Neural cell (in vitro differentiated cells): ENCODE data around the gene C6orf132. TPM values are rescaled to one million over a fixed set of nuclear protein-coding genes. Genes with fewer than 3 reads are reported as not detected.
"Not testable (repeated sequence)": the region's sequence is repeated elsewhere in the genome, so short reads cannot be mapped to it uniquely, and the experiment has no call there.

Source experiments
- H2AFZ ChIP-seq: fragments of 200-600, 300-800 bp; sonication (generic), shearing (Covaris generic); 2 replicates; pipeline ENCODE4 v1.6.0; 2014; ENCODE audit warnings: low read depth, mild to moderate bottlenecking, antibody characterized with exemption, low read length, moderate library complexity
- H3F3A ChIP-seq: fragments of 200-600 bp; shearing (Covaris generic); 2 replicates; pipeline ENCODE4 v1.6.1; 2016; ENCODE audit warnings: mild to moderate bottlenecking, moderate library complexity, mixed read lengths, antibody characterized with exemption, low read length; ENCODE audit not compliant: insufficient read depth, poor library complexity, severe bottlenecking
- H3K27ac ChIP-seq: fragments of 200-600, 300-800 bp; sonication (generic), shearing (Covaris generic); 2 replicates; pipeline ENCODE4 v1.5.1; 2014; ENCODE audit warnings: mild to moderate bottlenecking, low read length, moderate library complexity
- H3K27me3 ChIP-seq: fragments of 300-800, 200-600 bp; sonication (generic), shearing (Covaris generic); 2 replicates; pipeline ENCODE4 v1.6.0; 2014; ENCODE audit warnings: mild to moderate bottlenecking, low read depth, low read length, moderate library complexity; ENCODE audit not compliant: insufficient read depth
- H3K36me3 ChIP-seq: fragments of 300-800, 200-600 bp; sonication (generic), shearing (Covaris generic); 2 replicates; pipeline ENCODE4 v1.5.1; 2014; ENCODE audit warnings: mild to moderate bottlenecking, antibody characterized with exemption, low read length, moderate library complexity; ENCODE audit not compliant: insufficient read depth
- H3K4me2 ChIP-seq: fragments of 300-800, 200-600 bp; sonication (generic), shearing (Covaris generic); 2 replicates; pipeline ENCODE4 v1.6.0; 2014; ENCODE audit warnings: mild to moderate bottlenecking, low read length
- H3K4me3 ChIP-seq: fragments of 300-800, 200-600 bp; sonication (generic), shearing (Covaris generic); 2 replicates; pipeline ENCODE4 v1.5.1; 2014; ENCODE audit warnings: mild to moderate bottlenecking, low read length, moderate library complexity
- H3K79me2 ChIP-seq: fragments of 200-600 bp; shearing (Covaris generic); replicated peaks from 2 replicates; pipeline ENCODE4 v1.6.0; 2014; ENCODE audit warnings: mild to moderate bottlenecking, low read length, moderate library complexity; ENCODE audit not compliant: insufficient read depth
- H3K9ac ChIP-seq: fragments of 300-800, 200-600 bp; sonication (generic), shearing (Covaris generic); 2 replicates; pipeline ENCODE4 v1.6.1; 2016; ENCODE audit warnings: mild to moderate bottlenecking, low read length, mixed read lengths
- H3K9me2 ChIP-seq: fragments of 200-600 bp; shearing (Covaris generic); 2 replicates; pipeline ENCODE4 v1.6.1; 2016; ENCODE audit warnings: mild to moderate bottlenecking, low read length, mixed read lengths; ENCODE audit not compliant: insufficient read depth
- H3K9me3 ChIP-seq: fragments of 200-600, 300-800 bp; sonication (generic), shearing (Covaris generic); 2 replicates; pipeline ENCODE4 v1.6.1; 2016; ENCODE audit warnings: mild to moderate bottlenecking, mixed run types, low read length, moderate library complexity, mixed read lengths
- H4K20me1 ChIP-seq: fragments of 200-600 bp; shearing (Covaris generic); 2 replicates; pipeline ENCODE4 v1.6.1; 2016; ENCODE audit warnings: mild to moderate bottlenecking, mixed run types; ENCODE audit not compliant: insufficient read depth
- EP300 ChIP-seq: fragments of 450-650 bp; conservative IDR thresholded peaks from 2 replicates; pipeline ENCODE4 v1.6.1; 2014; ENCODE audit warnings: antibody characterized with exemption, mild to moderate bottlenecking, moderate library complexity; ENCODE audit not compliant: poor library complexity, severe bottlenecking
- EZH2 ChIP-seq: fragments of 200-600, 300-800 bp; shearing (Covaris generic), sonication (generic); IDR thresholded peaks from 2 replicates; pipeline ENCODE4 v1.6.1; 2014; ENCODE audit warnings: antibody characterized with exemption, low read length, borderline replicate concordance, mild to moderate bottlenecking; ENCODE audit not compliant: insufficient read depth, poor library complexity, severe bottlenecking
- MXI1 ChIP-seq: fragments of 450-650 bp; conservative IDR thresholded peaks from 2 replicates; pipeline ENCODE4 v1.6.1; 2014; ENCODE audit warnings: antibody characterized with exemption, mild to moderate bottlenecking; ENCODE audit not compliant: poor library complexity, severe bottlenecking
- POLR2AphosphoS5 ChIP-seq: IDR thresholded peaks from 2 replicates; pipeline ENCODE4 v1.6.1; 2012
- RAD21 ChIP-seq: fragments of 450-650 bp; conservative IDR thresholded peaks from 2 replicates; pipeline ENCODE4 v1.6.1; 2014; ENCODE audit warnings: antibody characterized with exemption, mild to moderate bottlenecking, moderate library complexity
- REST ChIP-seq: IDR thresholded peaks from 2 replicates; pipeline ENCODE4 v1.6.1; 2012; ENCODE audit warnings: borderline replicate concordance
- SMC3 ChIP-seq: fragments of 450-650 bp; conservative IDR thresholded peaks from 2 replicates; pipeline ENCODE4 v1.6.1; 2014; ENCODE audit warnings: antibody characterized with exemption, mild to moderate bottlenecking, moderate library complexity; ENCODE audit not compliant: poor library complexity
- TAF1 ChIP-seq: IDR thresholded peaks from 2 replicates; pipeline ENCODE4 v1.6.1; 2012; ENCODE audit warnings: low read depth
- polyA plus RNA-seq: library from polyadenylated mRNA; depleted of rRNA; stranded (reverse); fragments of >200 nt; gene quantifications from 2 replicates; pipeline ENCODE4 v1.2.3, GENCODE V29; 2014
- TF ChIP-seq, protein P1 (sequence below): fragments of 450-650 bp; IDR thresholded peaks from 2 replicates; pipeline ENCODE4 v1.5.1; 2014; ENCODE audit warnings: antibody characterized with exemption, mild to moderate bottlenecking, moderate library complexity; ENCODE audit not compliant: poor library complexity, severe bottlenecking

Gene C6orf132
- polyA plus RNA-seq, 1 donor from 2014 or later = not detected

GRCh38 chr6:42154461-42155209 is 12.2 kb upstream of the C6orf132 start:
- Histone ChIP-seq H3F3A (no peaks in the 10 kb centered on the region), H3K9me3 (no peaks in the 10 kb centered on the region), H3K27me3 (no peaks in the 10 kb centered on the region), H4K20me1 (no peaks in the 10 kb centered on the region), H3K9ac (no peak overlapping the region), H3K36me3 (no peaks in the 10 kb centered on the region), H2AFZ (no peak overlapping the region), H3K27ac (no peak overlapping the region), H3K4me2 (no peak overlapping the region), H3K4me3 (no peak overlapping the region), H3K79me2 (no peaks in the 10 kb centered on the region), H3K9me2 (no peaks in the 10 kb centered on the region)
- TF ChIP-seq TAF1 (no peak), RAD21 (no peak)
- TF ChIP-seq, protein P1, sequence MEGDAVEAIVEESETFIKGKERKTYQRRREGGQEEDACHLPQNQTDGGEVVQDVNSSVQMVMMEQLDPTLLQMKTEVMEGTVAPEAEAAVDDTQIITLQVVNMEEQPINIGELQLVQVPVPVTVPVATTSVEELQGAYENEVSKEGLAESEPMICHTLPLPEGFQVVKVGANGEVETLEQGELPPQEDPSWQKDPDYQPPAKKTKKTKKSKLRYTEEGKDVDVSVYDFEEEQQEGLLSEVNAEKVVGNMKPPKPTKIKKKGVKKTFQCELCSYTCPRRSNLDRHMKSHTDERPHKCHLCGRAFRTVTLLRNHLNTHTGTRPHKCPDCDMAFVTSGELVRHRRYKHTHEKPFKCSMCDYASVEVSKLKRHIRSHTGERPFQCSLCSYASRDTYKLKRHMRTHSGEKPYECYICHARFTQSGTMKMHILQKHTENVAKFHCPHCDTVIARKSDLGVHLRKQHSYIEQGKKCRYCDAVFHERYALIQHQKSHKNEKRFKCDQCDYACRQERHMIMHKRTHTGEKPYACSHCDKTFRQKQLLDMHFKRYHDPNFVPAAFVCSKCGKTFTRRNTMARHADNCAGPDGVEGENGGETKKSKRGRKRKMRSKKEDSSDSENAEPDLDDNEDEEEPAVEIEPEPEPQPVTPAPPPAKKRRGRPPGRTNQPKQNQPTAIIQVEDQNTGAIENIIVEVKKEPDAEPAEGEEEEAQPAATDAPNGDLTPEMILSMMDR = no peak

DNA sequence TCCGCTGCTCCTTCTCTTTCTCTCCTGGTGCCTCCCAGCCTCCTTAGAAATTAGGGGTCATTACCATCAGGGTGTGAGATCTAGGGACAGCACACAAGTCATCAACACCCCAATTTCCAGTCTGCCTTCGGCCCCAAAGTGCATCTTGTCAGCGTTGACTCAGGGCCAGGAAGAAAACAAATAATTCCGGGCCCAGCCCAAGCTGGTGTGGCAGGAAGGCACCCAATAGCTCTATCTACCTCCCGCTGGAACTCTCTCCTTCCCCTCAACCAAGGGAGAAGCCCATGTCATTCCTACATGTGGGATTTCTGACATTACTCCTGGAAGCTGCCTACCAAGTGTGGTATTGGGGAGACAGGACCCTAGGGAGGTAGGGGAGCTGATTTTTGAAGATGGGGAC is 11.5 kb upstream of the C6orf132 start:
- Histone ChIP-seq H3K36me3 (no peaks in the 10 kb centered on the region), H2AFZ (no peak overlapping the region)
- TF ChIP-seq, protein P1 = no peak
- TF ChIP-seq EP300 (no peak), EZH2 (no peak), TAF1 (no peak), POLR2AphosphoS5 (no peak), SMC3 (no peak), RAD21 (no peak), MXI1 (no peak), REST (no peak)

DNA sequence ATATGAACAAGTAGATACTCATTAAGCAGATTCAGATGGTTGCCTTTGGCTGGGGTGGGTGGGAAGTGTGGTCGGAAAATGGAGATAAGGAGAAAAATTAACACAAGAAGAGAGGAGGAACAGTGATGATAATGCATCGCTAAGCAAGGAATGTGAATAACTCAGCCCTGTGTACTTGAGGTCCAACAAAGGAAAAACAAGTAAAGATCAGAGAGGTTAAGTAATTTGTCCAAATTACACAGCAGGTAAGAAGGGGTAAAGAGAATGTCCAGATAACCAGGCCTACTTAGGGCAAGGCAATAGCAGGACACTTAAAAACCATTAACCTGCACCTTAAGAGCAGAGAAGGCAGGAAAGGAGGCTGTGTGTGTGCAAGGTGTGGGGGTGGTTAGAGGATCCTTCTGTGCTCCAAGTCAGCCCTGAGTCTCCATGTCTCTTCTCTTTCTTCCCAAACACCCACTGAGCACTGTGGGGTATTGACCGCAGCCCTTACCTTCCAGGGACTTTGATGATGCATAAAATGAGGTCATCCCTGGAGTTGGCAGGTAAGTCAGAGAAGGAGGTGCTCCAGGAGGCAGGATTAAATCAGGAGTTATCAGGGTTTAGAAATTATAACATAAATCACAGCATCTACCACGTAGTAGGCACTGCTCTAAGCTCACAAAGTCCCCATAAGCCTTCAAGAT is 10.3 kb upstream of the C6orf132 start:
- not testable (repeated sequence) for H3K9me2 ChIP-seq, H3K4me2 ChIP-seq, H3K27me3 ChIP-seq, H3K9ac ChIP-seq, H3K4me3 ChIP-seq, H4K20me1 ChIP-seq, H3K9me3 ChIP-seq, H3F3A ChIP-seq, H3K36me3 ChIP-seq, H2AFZ ChIP-seq, H3K27ac ChIP-seq, H3K79me2 ChIP-seq

More for the DNA sequence above, 11.5 kb upstream of the C6orf132 start:
- Histone ChIP-seq H3K9me2 (no peaks in the 10 kb centered on the region), H3K9ac (no peak overlapping the region), H3K9me3 (no peaks in the 10 kb centered on the region), H4K20me1 (no peaks in the 10 kb centered on the region), H3K79me2 (no peaks in the 10 kb centered on the region), H3K27ac (no peak overlapping the region), H3F3A (no peaks in the 10 kb centered on the region), H3K4me3 (no peak overlapping the region), H3K4me2 (no peak overlapping the region), H3K27me3 (no peaks in the 10 kb centered on the region)
